Medulla oblongata (tissue), 1 donor: ENCODE data around the gene MRPS33.
"Not testable (repeated sequence)": the region's sequence is repeated elsewhere in the genome, so short reads cannot be mapped to it uniquely, and the experiment has no call there.

Experiments used
- DNase-seq: peaks from one replicate; pipeline ENCODE4 v3.0.0-alpha.2; 2015; ENCODE audit errors: extremely low spot score

The MRPS33 gene

DNA sequence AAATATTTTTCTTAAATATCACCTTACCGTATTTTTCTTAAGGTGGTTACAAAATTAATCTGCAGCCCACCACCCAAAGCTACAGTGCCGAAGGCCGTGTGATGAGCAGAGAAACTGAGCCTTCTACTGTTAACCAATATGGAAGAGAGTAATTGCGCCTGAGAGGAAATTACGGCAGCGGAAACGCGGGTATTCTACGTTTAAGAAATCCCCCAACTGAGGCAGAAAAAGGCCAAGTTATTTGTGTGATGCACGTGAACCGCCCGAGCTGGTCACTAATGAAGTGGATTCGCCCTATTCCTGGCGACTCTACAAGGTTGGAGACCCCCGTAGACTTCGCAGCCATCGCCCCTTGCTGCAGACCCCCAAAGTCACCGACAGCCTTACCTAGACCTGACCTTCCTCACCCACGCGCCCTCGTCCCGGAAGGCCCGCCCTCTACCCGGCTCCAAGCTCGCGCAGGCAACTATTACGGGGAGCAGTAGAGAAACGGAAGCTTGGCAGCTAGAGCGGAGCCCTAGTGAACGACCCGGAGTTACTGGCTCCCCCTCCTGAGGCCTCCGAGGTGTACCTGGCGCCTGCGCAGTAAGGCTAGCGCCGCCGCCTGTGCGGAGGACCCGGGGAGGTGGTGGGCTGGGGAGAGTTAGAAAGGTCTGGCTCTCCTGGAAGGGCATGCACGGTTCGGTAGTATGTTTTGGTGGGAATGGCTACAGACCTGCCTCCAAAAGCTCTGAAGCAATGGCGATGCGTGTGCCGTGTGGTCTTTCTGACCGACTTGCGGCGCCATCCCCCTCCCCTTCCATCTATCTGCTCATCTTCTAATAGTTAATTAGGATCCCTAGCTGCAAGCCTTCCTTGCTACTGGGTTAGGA lies at the start of gene MRPS33:
Gene MRPS33, minus strand, starts transcription at position 429 of the 872 bp plus-strand sequence. CDS start 4,319 bp downstream, outside the sequence.
- DNase-seq = peak; percentile 98

DNA sequence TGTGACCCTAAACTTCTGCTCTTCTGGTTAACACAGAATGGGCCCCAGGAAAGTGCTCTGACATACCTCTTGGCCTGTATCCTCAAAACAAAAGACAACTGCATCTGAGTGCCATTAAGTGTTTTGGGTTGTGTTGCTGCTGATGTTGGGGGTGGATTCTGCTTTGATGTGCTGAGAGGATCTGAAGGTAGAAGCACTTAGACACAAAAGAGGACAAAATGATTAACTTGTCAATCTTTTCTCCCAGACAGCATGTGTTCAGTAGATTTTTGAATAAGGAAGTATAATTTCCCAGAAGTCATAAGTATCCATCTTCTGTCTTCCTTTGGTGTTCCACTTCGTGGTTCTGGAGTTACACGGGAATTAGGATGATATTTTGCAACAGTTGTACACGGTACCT lies 43.0 kb upstream of the MRPS33 start:
- DNase-seq = no peak

DNA sequence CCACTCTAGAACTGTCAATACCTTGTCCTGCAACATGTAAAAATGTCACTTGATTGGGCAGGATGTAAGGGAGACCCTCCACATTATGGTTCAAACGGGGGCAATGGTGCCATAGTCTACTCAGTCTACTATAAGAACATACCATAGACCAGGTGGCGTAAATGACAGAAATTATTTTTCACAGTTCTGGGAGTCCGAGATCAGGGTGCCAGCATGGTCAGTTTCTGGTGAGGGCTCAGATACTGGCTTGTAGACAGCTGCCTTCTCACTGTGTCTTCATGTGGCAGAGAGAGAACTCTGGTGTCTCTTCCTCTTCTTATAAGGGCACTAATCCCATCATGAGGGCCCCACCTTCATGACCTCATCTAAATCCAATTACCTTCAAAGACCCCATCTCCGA lies 40.4 kb upstream of the MRPS33 start:
- DNase-seq = no peak

DNA sequence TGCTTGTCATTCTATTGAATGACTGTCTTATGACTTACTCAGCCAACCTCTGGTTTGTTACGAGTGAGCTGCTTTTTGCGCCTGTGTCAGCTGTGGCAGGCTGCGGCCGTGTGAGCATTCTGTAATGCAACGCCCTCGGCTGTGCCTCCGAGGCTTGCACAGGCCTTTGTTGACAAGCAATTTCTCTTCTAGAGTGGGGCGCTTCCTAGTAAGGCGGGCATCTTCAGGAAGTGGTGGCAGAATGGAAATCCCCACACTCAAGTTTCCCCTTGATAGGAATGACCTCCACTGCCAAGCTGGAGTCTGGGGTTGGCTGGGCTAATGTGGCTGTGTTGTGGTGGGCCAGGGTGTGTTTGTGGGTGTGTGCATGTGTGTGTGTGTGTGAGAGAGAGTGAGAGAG lies 38.9 kb upstream of the MRPS33 start:
- peak; percentile 24 for DNase-seq

- no peak for DNase-seq
Measured at GRCh38 chr7:141045842-141046620, 31.3 kb upstream of the MRPS33 start.

GRCh38 chr7:141045126-141045841 lies 30.5 kb upstream of the MRPS33 start:
- DNase-seq = no peak

DNA sequence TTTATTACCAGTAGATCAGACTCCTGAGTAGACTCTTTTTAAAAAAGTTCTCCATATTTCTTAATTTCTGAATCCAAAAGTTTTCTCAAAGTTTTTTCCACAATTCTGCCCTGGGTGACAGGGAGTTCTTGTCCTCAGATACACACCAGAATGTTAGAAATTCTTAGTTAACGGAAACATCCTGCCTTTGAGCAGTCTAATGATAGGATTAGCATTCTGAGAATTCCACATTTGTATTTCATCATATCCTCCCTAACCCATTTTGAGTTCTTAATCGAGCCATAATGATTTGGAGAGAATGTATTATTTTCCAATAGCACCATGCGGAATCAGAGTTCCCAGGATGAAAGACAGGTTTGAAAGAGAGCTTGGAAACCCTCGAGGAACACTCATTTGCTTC lies 28.9 kb upstream of the MRPS33 start:
- no peak for DNase-seq

GRCh38 chr7:141042222-141043193 lies 27.8 kb upstream of the MRPS33 start:
- DNase-seq = no peak

DNA sequence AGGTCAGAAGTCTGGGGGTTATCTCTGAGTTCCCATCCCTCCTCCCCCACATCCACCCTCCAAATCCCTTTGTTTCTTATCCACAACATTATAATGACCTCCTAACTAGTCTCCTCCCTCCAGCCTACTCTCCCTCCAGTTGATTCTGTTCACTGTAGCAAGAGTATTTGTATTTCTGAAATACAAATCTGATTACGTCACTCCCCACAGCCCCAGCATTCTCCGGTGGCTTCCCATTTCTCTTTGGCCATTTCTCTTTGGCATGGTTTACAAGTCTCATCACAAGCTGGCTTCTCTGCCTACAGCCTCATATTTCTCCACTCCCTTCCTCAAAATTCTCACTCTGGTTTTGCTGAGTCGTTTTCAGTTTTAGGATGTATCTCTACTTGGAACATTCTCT lies 24.6 kb upstream of the MRPS33 start:
- no peak for DNase-seq

GRCh38 chr7:141038100-141038499 lies 23.3 kb upstream of the MRPS33 start:
- DNase-seq = not testable (repeated sequence)

DNA sequence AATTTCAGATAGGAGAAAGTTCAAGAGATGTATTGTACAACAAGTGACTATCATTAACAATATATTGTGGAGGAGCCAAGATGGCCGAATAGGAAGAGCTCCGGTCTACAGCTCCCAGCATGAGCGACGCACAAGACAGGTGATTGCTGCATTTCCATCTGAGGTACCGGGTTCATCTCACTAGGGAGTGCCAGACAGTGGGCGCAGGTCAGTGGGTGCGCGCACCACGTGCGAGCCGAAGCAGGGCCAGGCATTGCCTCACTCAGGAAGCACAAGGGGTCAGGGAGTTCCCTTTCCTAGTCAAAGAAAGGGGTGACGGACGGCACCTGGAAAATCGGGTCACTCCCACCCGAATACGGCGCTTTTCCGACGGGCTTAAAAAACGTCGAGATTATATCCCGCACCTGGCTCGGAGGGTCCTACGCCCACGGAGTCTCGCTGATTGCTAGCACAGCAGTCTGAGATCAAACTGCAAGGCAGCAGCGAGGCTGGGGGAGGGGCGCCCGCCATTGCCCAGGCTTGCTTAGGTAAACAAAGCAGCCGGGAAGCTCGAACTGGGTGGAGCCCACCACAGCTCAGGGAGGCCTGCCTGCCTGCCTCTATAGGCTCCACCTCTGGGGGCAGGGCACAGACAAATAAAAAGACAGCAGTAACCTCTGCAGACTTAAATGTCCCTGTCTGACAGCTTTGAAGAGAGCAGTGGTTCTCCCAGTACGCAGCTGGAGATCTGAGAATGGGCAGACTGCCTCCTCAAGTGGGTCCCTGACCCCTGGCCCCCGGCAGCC lies 18.0 kb upstream of the MRPS33 start:
- not testable (repeated sequence) for DNase-seq

DNA sequence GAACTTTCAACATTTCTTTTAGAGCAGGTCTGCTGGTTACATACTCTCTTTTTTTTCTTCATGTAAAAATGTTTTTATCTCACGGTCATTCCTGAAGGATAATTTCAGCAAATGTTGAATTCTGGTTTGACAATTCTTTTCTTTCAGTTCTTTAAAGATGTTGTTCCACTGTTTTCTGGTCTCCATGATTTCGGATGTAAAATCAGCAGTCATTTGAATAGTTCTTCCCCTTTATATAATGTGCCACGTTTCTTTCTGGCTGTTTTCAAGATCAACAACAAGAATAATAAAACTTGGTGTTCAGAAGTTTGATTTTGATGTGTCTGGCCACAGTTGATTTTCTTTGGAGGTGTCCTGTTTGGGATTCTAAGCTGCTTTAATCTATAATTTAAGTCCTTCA lies 14.0 kb upstream of the MRPS33 start:
- DNase-seq = no peak

DNA sequence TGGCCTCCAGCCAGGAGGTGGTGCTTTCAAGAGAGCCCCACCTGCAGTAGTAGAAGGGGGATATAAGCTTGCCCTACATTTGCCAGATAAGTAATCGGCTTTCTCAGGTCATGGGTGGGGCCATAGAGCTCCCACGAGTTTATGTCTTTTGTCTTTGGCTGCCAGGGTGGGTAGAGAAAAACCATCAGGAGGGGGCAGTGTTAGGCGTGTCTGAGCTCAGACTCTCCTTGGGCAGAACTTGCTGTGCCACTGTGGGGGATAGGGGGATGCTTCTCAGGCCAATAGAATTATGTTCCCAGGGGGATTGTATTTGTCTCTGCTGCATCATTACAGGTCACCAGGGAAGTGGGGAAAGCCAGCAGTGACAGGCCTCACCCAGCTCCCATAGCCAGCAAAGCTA lies 12.3 kb upstream of the MRPS33 start:
- DNase-seq = no peak

- DNase-seq = no peak
Measured at GRCh38 chr7:141024668-141025067, 9.9 kb upstream of the MRPS33 start.

- DNase-seq = no peak
Measured at GRCh38 chr7:141023295-141023694, 8.5 kb upstream of the MRPS33 start.

GRCh38 chr7:141017555-141017954 lies 2.8 kb upstream of the MRPS33 start:
- DNase-seq = no peak

DNA sequence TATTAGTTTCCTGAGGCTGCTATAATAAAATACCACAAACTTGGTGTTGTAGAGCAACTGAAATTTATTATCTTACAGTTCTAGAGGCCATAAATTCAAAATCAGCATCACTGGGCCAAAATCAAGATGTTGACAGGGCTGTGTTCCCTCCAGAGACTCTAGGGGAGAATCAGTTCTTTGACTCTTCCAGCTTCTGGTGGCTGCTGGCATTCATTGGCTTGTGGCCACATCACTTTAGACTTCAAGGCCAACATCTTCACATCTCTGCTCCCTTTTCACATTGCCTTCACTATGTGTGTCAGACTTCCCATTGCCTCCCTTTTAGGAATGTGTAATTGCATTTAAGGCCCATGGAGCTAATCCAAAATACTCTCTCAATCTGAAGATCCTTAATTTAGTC lies 1.6 kb upstream of the MRPS33 start:
- DNase-seq = no peak

DNA sequence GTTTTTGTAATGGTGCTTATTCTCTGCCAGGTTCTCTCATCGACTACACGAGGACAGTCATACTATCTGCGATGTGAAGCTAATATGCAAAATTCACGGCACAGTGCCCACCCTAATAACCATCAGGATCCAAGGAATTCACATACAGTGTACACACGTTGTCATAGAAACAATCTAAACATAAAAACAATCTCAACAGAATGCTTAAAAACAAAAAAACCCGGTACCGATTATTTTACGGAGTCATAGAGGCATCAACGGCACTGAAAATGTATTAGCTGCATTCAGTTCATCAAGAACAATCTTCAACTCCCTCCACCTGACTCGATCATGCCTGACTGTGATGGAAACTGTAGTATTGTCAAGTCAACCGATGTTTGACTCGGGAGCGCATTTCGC lies 628 bp downstream of the MRPS33 start:
- DNase-seq = no peak

GRCh38 chr7:141013345-141013715 lies 1.4 kb downstream of the MRPS33 start:
- peak; percentile 14 for DNase-seq

- no peak for DNase-seq
Measured at GRCh38 chr7:141012696-141013344, 1.9 kb downstream of the MRPS33 start.
